ENCODE data around the gene CKMT2.
A peak's percentile ranks its signal among the peaks of the same experiment; 100 is the strongest.
"Not testable (repeated sequence)": the region's sequence is repeated elsewhere in the genome, so short reads cannot be mapped to it uniquely, and the experiment has no call there.

Gene CKMT2

DNA sequence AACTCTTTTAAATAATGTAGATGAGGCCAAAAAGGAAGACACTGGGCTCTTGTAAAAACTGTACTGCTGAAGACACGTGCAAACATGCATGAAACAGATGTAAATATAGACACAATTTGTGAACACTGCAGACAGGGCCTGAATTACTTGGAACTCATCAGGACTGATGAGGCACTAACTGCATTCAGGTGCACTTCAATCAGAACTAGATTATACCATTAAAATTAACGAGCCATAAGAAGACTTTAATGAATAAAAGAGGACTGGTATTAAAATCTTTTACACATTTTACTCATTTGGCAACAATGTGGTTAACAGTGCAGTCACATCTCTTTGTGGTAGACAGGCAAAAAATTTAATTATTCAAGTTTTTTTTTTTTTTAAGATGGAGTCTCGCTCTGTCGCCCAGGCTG is 54.9 kb downstream of the CKMT2 start:
- no peak for DNase-seq (ENCODE audit: low read depth)
- Histone ChIP-seq H3K4me1 (ENCODE audit: control insufficient read depth, insufficient read depth, low read length) (no peaks in the 10 kb centered on the region), H3K9me3 (ENCODE audit: control insufficient read depth, low read length) (peaks cover 4% of the 10 kb centered on the region), H3K9ac (ENCODE audit: low read length) (no peak overlapping the region), H3K36me3 (ENCODE audit: control insufficient read depth, insufficient read depth, low read length, severe bottlenecking) (peaks cover 3% of the 10 kb centered on the region), H3K4me3 (ENCODE audit: low read length) (no peak overlapping the region), H3K27me3 (replicated peaks; ENCODE audit: control insufficient read depth, insufficient read depth, low read length) (no peaks in the 10 kb centered on the region)

DNA sequence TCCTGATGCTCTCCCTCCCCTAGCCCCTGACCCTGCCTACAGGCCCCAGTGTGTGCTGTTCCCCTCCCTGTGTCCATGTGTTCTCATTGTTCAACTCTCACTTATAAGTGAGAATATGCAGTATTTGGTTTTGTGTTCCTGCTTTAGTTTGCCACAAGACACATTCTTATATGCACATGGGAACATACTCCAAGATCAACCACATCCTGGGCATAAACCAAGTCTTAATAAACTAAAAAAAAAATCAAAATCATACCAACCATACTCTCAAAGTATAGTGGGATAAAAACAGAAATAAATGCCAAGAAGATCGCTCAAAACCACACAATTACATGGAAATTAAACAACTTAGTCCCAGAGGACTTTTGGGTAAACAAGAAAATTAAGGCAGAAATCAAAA is 57.0 kb downstream of the CKMT2 start:
- peaks cover 4% of the 10 kb centered on the region for H3K9me3 ChIP-seq (ENCODE audit: control insufficient read depth, low read length)
- peaks cover 3% of the 10 kb centered on the region for H3K36me3 ChIP-seq (ENCODE audit: control insufficient read depth, insufficient read depth, low read length, severe bottlenecking)
- no peaks in the 10 kb centered on the region for H3K27me3 ChIP-seq (replicated peaks; ENCODE audit: control insufficient read depth, insufficient read depth, low read length)
- no peak overlapping the region for H3K4me3 ChIP-seq (ENCODE audit: low read length)
- no peaks in the 10 kb centered on the region for H3K4me1 ChIP-seq (ENCODE audit: control insufficient read depth, insufficient read depth, low read length)
- H3K9ac ChIP-seq (ENCODE audit: low read length), result no peak overlapping the region
- peak; percentile 18 for DNase-seq (ENCODE audit: low read depth)

DNA sequence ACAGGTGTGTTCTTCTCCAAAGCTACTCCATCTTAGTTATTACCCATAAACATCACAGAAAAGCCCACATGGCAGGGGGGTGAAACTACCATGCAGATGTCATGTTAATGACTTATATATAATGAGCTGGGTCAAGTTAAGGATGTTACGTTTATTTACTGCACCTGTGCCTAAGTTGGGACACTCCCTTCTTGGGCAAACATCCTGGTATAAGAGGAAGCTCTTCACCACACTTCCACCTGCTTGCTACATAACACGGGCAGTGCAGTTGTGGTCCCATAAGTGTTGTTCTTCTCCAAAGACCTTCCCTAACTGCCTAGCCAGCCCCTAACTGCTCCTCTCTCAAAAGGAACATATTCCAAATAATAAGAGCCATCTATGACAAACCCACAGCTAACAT is 59.0 kb downstream of the CKMT2 start:
- no peaks in the 10 kb centered on the region for H3K36me3 ChIP-seq (ENCODE audit: control insufficient read depth, insufficient read depth, low read length, severe bottlenecking)
- no peaks in the 10 kb centered on the region for H3K4me1 ChIP-seq (ENCODE audit: control insufficient read depth, insufficient read depth, low read length)
- no peaks in the 10 kb centered on the region for H3K27me3 ChIP-seq (replicated peaks; ENCODE audit: control insufficient read depth, insufficient read depth, low read length)
- no peak overlapping the region for H3K9ac ChIP-seq (ENCODE audit: low read length)
- no peak for DNase-seq (ENCODE audit: low read depth)
- H3K4me3 ChIP-seq (ENCODE audit: low read length), result no peak overlapping the region
- H3K9me3 ChIP-seq (ENCODE audit: control insufficient read depth, low read length), result peaks cover 4% of the 10 kb centered on the region

DNA sequence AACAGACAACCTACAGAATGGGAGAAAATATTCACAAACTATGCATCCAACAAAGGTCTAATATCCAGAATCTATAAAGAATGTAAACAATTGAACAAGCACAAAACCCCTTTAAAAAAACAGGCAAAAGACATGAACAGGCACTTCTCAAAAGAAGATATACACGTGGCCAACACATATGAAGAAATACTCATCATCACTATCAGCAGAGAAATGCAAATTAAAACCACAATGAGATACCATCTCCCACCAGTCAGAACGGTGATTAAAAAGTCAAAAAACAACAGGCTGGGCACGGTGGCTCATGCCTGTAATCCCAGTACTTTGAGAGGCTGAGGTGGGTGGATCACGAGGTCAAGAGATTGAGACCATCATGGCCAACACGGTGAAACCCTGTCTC is 60.9 kb downstream of the CKMT2 start:
- H3K27me3 ChIP-seq (replicated peaks; ENCODE audit: control insufficient read depth, insufficient read depth, low read length), result not testable (repeated sequence)

DNA sequence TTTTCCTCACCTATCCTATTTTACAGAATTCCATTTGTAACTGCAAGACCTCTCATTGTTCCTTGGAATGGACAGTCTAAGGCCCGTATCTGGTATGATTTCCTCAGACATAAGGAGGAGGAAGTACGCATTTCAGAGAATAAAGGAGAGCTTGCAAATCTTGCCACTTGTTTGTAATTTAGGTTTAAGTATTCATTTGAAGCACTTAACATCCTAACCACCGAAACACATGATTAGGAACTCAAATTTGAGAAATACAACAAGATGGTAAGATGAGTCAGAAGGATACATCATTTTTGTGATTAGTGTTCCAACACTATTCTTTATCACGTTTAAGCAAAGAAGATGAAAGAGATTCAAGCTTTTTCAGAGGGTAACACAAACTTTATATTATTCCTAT is 64.4 kb downstream of the CKMT2 start:
- DNase-seq (ENCODE audit: low read depth), result no peak
- no peak overlapping the region for H3K4me3 ChIP-seq (ENCODE audit: low read length)
- H3K9me3 ChIP-seq (ENCODE audit: control insufficient read depth, low read length), result no peaks in the 10 kb centered on the region
- H3K36me3 ChIP-seq (ENCODE audit: control insufficient read depth, insufficient read depth, low read length, severe bottlenecking), result no peaks in the 10 kb centered on the region
- peak overlapping the region; percentile 19 for H3K9ac ChIP-seq (ENCODE audit: low read length)
- H3K27me3 ChIP-seq (replicated peaks; ENCODE audit: control insufficient read depth, insufficient read depth, low read length), result no peaks in the 10 kb centered on the region
- peaks cover 24% of the 10 kb centered on the region for H3K4me1 ChIP-seq (ENCODE audit: control insufficient read depth, insufficient read depth, low read length)

More for the DNA sequence above, 60.9 kb downstream of the CKMT2 start:
- not testable (repeated sequence) for DNase-seq (ENCODE audit: low read depth); H3K9me3 ChIP-seq (ENCODE audit: control insufficient read depth, low read length); H3K4me3 ChIP-seq (ENCODE audit: low read length); H3K36me3 ChIP-seq (ENCODE audit: control insufficient read depth, insufficient read depth, low read length, severe bottlenecking); H3K4me1 ChIP-seq (ENCODE audit: control insufficient read depth, insufficient read depth, low read length); H3K9ac ChIP-seq (ENCODE audit: low read length)

DNA sequence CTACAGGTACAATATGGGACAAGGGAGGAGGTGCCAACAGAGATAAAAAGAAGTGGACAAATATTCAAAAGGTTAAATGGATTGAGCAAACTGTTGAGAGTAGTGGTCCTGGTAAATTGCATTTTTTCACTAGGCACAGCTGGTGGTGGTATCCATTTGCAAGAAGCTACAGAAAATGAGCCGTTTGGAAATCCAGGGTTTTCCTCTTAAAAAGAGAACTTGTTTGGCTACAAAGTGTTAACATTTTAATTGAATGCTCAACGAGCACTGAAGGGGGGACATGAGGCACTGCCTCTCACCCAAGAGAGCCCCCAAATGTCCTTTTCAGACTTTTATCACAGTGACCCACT is 67.8 kb downstream of the CKMT2 start:
- peak overlapping the region; percentile 93 for H3K4me3 ChIP-seq (ENCODE audit: low read length)
- peaks cover 38% of the 10 kb centered on the region for H3K4me1 ChIP-seq (ENCODE audit: control insufficient read depth, insufficient read depth, low read length)
- H3K9ac ChIP-seq (ENCODE audit: low read length), result peak overlapping the region; percentile 96
- H3K9me3 ChIP-seq (ENCODE audit: control insufficient read depth, low read length), result no peaks in the 10 kb centered on the region
- peaks cover 8% of the 10 kb centered on the region for H3K36me3 ChIP-seq (ENCODE audit: control insufficient read depth, insufficient read depth, low read length, severe bottlenecking)
- H3K27me3 ChIP-seq (replicated peaks; ENCODE audit: control insufficient read depth, insufficient read depth, low read length), result no peaks in the 10 kb centered on the region
- DNase-seq (ENCODE audit: low read depth), result no peak

DNA sequence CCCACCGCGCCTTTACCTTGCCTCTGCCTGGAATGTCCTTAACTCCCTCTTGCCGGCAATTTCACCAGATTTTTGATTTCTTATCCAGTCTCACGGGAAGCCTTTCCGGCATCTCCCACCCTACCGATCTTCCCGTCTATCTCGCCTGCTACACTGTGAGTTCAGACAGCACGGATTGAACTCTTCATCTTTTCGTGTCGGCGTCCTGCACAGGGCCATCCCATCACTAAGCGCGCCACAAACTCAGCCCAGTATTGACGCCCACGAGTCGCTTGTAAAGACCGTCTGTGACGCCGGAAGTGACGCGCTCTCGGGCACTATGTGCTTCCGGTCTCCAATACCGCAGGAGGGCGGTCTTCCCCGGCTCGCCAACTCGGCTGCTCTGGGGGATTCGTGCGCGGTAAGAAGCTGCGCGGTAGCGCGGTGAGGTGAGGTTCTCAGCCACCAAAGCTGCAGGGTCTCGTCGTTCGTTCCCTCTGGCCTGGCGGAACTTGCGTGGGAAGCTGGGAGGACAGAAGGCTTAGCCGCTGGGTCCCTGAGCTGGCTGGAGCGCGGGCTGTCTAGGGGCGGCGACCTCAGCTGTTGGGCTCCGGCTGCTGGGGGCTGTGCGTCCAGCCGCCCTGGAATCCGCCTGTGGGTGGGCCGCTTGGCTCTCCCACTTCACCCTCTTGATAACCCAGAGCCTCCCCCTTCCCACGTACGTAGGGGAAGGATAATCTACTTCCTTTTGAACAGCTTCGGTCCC is 68.3 kb downstream of the CKMT2 start, which contains the start of gene ZCCHC9:
Gene ZCCHC9 (plus strand): TSS at position 317 of the 745 bp plus-strand sequence. CDS start 3,171 bp downstream, outside the sequence.
- peak within 1 kb of the TSS; percentile 96 for H3K9ac ChIP-seq (ENCODE audit: low read length)
- H3K4me3 ChIP-seq (ENCODE audit: low read length), result peak within 1 kb of the TSS; percentile 93
- no peaks in the 10 kb centered on the region for H3K9me3 ChIP-seq (ENCODE audit: control insufficient read depth, low read length)
- H3K36me3 ChIP-seq (ENCODE audit: control insufficient read depth, insufficient read depth, low read length, severe bottlenecking), result peaks cover 8% of the 10 kb centered on the region
- DNase-seq (ENCODE audit: low read depth), result peak; percentile 99
- no peaks in the 10 kb centered on the region for H3K27me3 ChIP-seq (replicated peaks; ENCODE audit: control insufficient read depth, insufficient read depth, low read length)
- peaks cover 38% of the 10 kb centered on the region for H3K4me1 ChIP-seq (ENCODE audit: control insufficient read depth, insufficient read depth, low read length)

DNA sequence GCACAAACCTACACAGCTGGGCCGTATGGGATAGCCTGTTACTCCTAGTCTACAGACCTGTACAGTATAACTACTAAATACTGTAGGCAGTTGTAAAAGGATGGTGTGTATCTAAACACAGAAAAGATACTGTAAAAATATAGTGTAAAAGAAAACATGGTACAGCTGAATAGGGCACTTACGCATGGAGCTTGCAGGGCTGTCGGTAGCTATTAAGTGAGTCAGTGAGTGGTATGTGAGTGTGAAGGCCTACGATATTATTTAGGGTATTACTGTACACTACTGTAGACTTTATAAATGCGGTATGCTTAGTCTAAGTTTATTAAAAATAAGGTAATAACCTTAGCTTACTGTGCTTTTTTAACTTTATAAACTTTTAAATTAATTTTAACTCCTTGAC is 69.5 kb downstream of the CKMT2 start:
- Histone ChIP-seq H3K4me3 (ENCODE audit: low read length) (peak overlapping the region; percentile 93), H3K9me3 (ENCODE audit: control insufficient read depth, low read length) (no peaks in the 10 kb centered on the region), H3K4me1 (ENCODE audit: control insufficient read depth, insufficient read depth, low read length) (peaks cover 38% of the 10 kb centered on the region), H3K27me3 (replicated peaks; ENCODE audit: control insufficient read depth, insufficient read depth, low read length) (no peaks in the 10 kb centered on the region), H3K36me3 (ENCODE audit: control insufficient read depth, insufficient read depth, low read length, severe bottlenecking) (peaks cover 8% of the 10 kb centered on the region), H3K9ac (ENCODE audit: low read length) (peak overlapping the region; percentile 96)
- DNase-seq (ENCODE audit: low read depth), result no peak

DNA sequence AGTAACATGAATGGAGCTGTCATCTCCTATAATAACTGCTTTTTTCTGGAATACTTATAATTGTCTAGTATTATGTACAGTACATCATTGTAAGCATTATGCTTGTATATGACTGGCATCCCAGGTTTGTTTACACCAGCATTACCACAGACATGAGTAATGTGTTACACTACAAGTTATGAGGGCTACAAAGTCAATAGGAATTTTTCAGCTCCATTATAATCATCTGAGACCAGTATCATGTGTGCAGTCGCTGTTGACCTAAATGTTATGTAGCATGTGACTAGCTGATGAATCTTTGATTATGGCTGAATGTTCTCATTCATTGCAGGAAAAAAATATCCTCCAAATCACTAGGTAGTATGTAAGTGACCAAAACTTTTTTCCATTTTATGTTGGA is 70.4 kb downstream of the CKMT2 start:
- Histone ChIP-seq H3K9me3 (ENCODE audit: control insufficient read depth, low read length) (no peaks in the 10 kb centered on the region), H3K9ac (ENCODE audit: low read length) (no peak overlapping the region), H3K27me3 (replicated peaks; ENCODE audit: control insufficient read depth, insufficient read depth, low read length) (no peaks in the 10 kb centered on the region), H3K36me3 (ENCODE audit: control insufficient read depth, insufficient read depth, low read length, severe bottlenecking) (peaks cover 12% of the 10 kb centered on the region), H3K4me1 (ENCODE audit: control insufficient read depth, insufficient read depth, low read length) (peaks cover 38% of the 10 kb centered on the region), H3K4me3 (ENCODE audit: low read length) (no peak overlapping the region)
- peak; percentile 68 for DNase-seq (ENCODE audit: low read depth)

DNA sequence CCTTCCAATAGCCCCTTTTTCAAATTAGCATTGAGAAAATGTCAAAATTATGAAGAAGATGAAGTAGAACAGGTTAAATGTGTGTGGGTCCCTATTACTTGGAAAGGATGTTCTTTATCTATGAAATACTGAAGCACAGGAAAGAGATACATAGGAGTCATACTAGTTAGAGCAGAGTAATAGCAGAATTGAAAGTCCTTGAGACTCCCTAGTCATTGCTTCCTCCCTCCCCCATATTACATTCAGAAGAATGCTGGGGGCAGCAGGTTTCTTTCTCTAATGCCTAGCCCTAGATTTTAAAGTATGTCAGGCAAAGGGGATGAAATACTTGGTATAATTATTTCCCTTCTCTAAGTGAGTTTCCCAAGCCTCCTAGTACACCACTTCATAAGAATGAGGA is 72.7 kb downstream of the CKMT2 start:
- H3K9ac ChIP-seq (ENCODE audit: low read length), result no peak overlapping the region
- peaks cover 34% of the 10 kb centered on the region for H3K36me3 ChIP-seq (ENCODE audit: control insufficient read depth, insufficient read depth, low read length, severe bottlenecking)
- peaks cover 20% of the 10 kb centered on the region for H3K4me1 ChIP-seq (ENCODE audit: control insufficient read depth, insufficient read depth, low read length)
- H3K27me3 ChIP-seq (replicated peaks; ENCODE audit: control insufficient read depth, insufficient read depth, low read length), result no peaks in the 10 kb centered on the region
- no peak for DNase-seq (ENCODE audit: low read depth)
- H3K9me3 ChIP-seq (ENCODE audit: control insufficient read depth, low read length), result no peaks in the 10 kb centered on the region
- no peak overlapping the region for H3K4me3 ChIP-seq (ENCODE audit: low read length)

DNA sequence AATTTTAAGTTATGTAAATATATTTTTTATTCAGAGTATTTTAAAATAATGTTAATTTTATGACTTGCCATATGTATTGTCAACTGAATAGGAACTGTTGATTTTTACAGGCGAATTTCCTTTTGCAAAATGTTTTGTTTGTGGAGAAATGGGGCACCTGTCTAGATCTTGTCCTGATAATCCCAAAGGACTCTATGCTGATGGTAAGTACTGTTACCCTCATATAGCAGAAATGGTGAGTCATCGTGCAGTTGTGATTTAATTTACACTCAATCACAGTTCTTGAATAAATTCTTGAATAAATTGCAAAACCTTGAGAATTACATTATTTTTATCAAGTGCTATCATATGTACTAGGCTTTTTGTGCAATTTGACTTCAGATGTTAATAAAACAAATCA is 75.7 kb downstream of the CKMT2 start:
- no peak for DNase-seq (ENCODE audit: low read depth)
- no peak overlapping the region for H3K4me3 ChIP-seq (ENCODE audit: low read length)
- no peaks in the 10 kb centered on the region for H3K27me3 ChIP-seq (replicated peaks; ENCODE audit: control insufficient read depth, insufficient read depth, low read length)
- H3K9ac ChIP-seq (ENCODE audit: low read length), result no peak overlapping the region
- peaks cover 4% of the 10 kb centered on the region for H3K4me1 ChIP-seq (ENCODE audit: control insufficient read depth, insufficient read depth, low read length)
- no peaks in the 10 kb centered on the region for H3K9me3 ChIP-seq (ENCODE audit: control insufficient read depth, low read length)
- H3K36me3 ChIP-seq (ENCODE audit: control insufficient read depth, insufficient read depth, low read length, severe bottlenecking), result peaks cover 64% of the 10 kb centered on the region

Measured in adipocyte (in vitro differentiated cells).